Lower leg skin (tissue), 4 donors: Measurements from ENCODE around the gene EGR1. TPM values are rescaled to one million over a fixed set of nuclear protein-coding genes. Genes with fewer than 3 reads are reported as not detected.

Source experiments
- DNase-seq, 2 donors: peaks; one replicate each; pipeline ENCODE4 v3.0.0-alpha.2; 2019; ENCODE audit warnings: low spot score in 2 of 2
- H3K4me3 ChIP-seq: fragments of 200-600 bp; sonication (generic); 2 replicates; pipeline ENCODE4 v1.5.1; 2017; ENCODE audit warnings: mild to moderate bottlenecking, low read depth; ENCODE audit not compliant: poor library complexity, severe bottlenecking
- POLR2A ChIP-seq, 2 donors: fragments of 450-650 bp; IDR thresholded peaks; one replicate each; pipeline ENCODE4 v1.6.1; 2016 to 2017; ENCODE audit warnings: antibody characterized with exemption in 2 of 2, mild to moderate bottlenecking in 1 of 2, moderate library complexity in 1 of 2
- WGBS, 2 donors: methylation state at CpG; one replicate each; pipeline ENCODE4 v1.1.5; 2018; 5-methylcytosine and 5-hydroxymethylcytosine counted together
- intact Hi-C: fragments of 100-400 bp; cut with DNase I; formaldehyde crosslinking; loops from one replicate; pipeline ENCODE4 v1.15.0; 2023; ENCODE audit warnings: low total_unique reads
- total RNA-seq, 4 donors: library from RNA; depleted of rRNA; stranded (reverse); fragments of >200 nt; gene quantifications; one replicate each; pipeline ENCODE4 v1.1.0, GENCODE V29; 2016
- TF ChIP-seq, protein P1 (sequence below), 3 donors: fragments of 450-650 bp; IDR thresholded peaks; one replicate each; pipeline ENCODE4 v1.5.1; 2016; ENCODE audit warnings: antibody characterized with exemption in 3 of 3, mild to moderate bottlenecking in 3 of 3, moderate library complexity in 2 of 3

The EGR1 gene
- total RNA-seq, 4 donors from 2014 or later = 37.5 to 110 (median 47.8) TPM

DNA sequence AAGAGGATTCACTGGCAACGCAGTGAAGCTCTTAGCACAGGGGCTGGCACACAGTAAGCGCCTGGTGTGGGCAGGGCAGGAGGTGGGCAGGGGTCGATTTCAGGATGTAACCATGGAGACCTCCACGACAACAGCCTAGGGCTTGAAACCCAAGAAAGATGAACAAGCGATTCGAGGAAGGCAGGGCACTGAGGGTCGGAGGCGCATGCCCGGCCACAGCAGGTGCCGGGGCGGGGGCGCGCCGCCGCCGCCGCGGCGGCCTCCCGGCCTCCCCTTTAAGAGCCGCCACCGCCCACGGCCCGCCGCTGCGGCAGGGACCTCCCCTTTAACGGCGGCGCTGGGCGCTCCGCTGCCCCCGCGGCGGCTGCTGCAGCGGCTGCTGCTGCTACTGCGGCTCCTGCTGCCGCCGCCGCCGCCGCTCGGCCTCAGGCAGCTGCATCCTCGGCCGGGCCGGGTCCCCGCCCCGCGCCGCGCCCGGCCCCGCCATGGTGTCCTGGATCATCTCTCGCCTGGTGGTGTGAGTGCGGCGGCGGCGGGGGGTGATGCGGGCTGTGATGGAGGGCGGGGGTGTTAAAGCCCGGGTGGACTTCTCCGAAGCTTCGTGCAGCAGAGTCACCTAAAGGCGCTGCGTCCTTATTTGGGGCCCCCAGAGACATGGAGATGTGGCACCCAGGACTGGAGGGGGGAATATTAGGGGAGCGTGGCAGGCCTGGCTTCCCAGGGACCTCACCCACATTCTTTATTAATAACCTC, 26.4 kb upstream of the EGR1 start, which contains the start of gene REEP2:
REEP2 (plus strand) TSS at position 334 of the 753 bp plus-strand sequence; CDS start at position 486, 152 bp downstream.
- peak in 1 of 2 donors; percentile 82 for DNase-seq
- no peak within 1 kb of the TSS for H3K4me3 ChIP-seq
- TF ChIP-seq, protein P1, sequence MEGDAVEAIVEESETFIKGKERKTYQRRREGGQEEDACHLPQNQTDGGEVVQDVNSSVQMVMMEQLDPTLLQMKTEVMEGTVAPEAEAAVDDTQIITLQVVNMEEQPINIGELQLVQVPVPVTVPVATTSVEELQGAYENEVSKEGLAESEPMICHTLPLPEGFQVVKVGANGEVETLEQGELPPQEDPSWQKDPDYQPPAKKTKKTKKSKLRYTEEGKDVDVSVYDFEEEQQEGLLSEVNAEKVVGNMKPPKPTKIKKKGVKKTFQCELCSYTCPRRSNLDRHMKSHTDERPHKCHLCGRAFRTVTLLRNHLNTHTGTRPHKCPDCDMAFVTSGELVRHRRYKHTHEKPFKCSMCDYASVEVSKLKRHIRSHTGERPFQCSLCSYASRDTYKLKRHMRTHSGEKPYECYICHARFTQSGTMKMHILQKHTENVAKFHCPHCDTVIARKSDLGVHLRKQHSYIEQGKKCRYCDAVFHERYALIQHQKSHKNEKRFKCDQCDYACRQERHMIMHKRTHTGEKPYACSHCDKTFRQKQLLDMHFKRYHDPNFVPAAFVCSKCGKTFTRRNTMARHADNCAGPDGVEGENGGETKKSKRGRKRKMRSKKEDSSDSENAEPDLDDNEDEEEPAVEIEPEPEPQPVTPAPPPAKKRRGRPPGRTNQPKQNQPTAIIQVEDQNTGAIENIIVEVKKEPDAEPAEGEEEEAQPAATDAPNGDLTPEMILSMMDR (IDR thresholded peaks at IDR 0.05) = no peak
- TF ChIP-seq POLR2A (IDR thresholded peaks at IDR 0.05) = no peak
- WGBS, 2 donors = 4% methylated on average over 12 to 24 of the region's 65 CpGs
- intact Hi-C loops = no loop called here

DNA sequence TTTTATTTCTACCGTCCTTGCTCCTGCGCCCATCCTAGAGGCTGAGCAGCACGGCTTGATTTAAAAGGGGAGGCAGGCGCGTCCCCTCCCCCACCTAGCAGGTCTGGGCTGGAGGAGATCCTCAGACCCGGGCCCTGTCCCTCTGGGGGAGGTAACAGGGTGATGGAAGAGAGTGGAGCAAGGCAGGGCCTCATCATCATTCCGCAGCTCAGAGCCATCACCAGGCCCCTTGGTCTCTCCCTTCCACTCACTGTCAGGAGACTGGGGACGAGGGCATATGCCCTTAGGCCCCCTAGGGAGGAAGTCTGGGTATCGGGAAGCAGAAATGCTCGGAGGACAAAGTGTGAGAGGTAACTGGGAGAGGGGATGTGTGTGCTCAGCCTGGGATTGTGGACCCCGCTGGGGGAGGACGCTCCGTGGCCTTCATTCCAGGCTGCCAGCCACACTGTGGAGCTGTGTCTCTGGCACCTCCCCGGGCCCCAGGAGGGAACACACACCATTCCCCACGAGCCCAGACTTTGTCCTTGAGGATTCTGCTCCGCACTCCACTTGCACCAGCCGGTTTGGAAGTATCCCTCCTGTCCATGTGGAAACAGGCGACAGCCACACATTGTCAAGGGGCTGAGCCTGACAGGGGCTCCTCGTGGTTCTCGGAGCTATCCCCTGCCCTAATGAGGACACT, 25.7 kb upstream of the EGR1 start:
- H3K4me3 ChIP-seq = no peak overlapping the region
- intact Hi-C loops = no loop called here
- DNase-seq = peak in 1 of 2 donors; percentile 84
- 45 to 46% methylated on average over 20 of the region's 20 CpGs for WGBS, 2 donors
- TF ChIP-seq, protein P1 (IDR thresholded peaks at IDR 0.05) = no peak
- no peak for TF ChIP-seq POLR2A (IDR thresholded peaks at IDR 0.05)

DNA sequence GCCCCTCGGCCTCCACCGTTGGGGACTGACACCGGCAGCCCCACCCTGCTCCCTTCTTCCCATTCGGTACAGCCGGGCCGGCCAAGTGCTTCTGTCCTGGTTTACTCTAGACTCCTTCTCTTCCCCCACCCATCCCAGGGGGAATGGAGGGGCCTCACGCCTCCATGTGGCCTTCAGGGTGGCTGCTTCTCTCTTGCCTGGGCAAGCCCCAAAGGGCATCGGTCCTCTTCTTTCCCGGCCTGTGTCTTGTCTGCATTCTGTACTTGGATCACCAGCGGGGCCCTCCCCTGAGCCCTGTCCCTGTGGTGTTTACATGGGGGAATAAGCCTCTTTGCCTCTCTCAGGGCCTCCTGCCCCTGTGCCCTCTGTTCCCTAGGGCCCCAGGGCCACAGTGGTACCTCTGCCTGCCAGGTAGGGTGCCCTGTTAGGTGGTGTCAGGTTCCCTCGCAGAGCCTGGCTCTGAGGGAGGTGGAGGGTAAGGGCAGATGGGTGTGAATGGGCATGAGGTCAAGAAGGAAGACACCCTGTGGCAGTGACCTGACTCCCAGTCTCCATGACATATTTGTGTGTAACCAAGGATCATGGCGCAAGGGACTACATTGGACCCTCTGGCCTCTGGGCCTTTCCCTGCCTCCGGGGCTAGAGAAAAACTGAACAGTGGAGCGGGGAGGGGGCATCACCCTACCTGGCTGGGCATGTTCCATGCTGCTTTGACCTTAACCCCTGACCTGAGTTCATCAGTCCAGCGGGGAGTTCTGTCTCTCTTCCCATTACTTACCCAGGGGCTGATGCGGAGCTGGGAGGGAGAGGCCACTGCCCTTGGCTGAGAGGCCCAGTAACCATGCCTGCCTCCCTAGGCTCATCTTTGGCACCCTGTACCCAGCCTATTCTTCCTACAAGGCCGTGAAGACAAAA, 24.9 kb upstream of the EGR1 start:
- H3K4me3 ChIP-seq = no peak overlapping the region
- 86 to 92% methylated on average over 17 of the region's 17 CpGs for WGBS, 2 donors
- TF ChIP-seq, protein P1 (IDR thresholded peaks at IDR 0.05) = no peak
- no peak for TF ChIP-seq POLR2A (IDR thresholded peaks at IDR 0.05)
- peak in 1 of 2 donors; percentile 86 for DNase-seq
- intact Hi-C loops = no loop called here

DNA sequence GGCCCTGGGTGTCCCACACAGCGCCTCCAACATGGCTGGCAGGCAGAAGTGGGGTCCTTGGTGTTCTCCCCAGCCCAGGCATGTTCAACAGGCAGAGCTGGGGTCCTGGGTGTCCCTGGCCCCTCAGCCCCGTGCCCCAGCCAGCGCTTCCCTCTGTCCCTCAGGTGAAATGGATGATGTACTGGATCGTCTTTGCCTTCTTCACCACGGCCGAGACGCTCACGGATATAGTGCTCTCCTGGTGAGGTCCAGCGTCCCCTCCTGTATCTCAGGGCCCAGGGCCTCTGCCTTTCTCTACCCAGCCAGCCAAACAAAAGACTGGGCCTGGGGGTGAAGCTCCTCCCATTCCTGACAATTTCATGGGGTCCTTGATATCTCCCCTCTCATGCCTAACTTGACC, 24.1 kb upstream of the EGR1 start:
- intact Hi-C loops = no loop called here
- peak in 1 of 2 donors; percentile 54 for DNase-seq
- TF ChIP-seq, protein P1 (IDR thresholded peaks at IDR 0.05) = no peak
- TF ChIP-seq POLR2A (IDR thresholded peaks at IDR 0.05) = no peak
- no peak overlapping the region for H3K4me3 ChIP-seq
- WGBS, 2 donors = 94 to 96% methylated on average over 9 of the region's 9 CpGs

DNA sequence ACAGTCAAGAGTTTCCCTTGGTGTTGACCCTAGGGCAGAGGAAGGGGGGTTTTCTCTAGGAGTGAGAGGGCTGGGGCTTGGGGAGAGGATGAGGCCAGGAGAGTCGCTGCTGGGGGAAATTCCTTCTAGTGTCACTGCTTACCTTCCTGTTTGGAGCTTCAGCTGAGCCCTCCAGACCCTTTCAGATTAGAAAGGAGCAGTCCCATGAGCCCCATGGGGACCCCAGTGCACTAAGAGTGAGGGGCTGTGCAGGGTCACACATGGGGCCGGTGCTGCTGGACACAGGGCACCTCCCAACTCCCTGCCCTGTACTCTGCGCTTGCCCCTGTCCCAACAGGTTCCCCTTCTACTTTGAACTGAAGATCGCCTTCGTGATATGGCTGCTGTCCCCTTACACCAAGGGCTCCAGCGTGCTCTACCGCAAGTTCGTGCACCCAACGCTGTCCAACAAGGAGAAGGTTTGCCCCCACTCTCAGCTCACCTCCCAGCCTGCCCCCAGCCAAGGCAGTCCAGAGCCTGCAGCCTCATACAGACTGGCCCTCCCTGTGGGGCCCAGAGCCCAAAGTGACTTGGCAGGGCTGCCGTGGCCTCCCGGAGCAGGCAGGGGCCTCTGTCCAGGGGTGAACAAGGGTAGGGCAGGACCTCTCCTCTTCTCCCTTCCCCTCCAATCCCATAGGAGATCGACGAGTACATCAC, 21.1 kb upstream of the EGR1 start:
- peak in 1 of 2 donors; percentile 72 for DNase-seq
- intact Hi-C loops = no loop called here
- no peak overlapping the region for H3K4me3 ChIP-seq
- TF ChIP-seq, protein P1 (IDR thresholded peaks at IDR 0.05) = no peak
- no peak for TF ChIP-seq POLR2A (IDR thresholded peaks at IDR 0.05)
- 90 to 93% methylated on average over 13 of the region's 13 CpGs for WGBS, 2 donors
